T-cell (primary cell): ENCODE data around the gene PLA2G2D. TPM values are rescaled to one million over a fixed set of nuclear protein-coding genes. Genes with fewer than 3 reads are reported as not detected.

Source experiments
- ATAC-seq, 4 experiments: fragments of 200-7000 bp in 3 of 4; fragments of 150-1000 bp in 1 of 4; cut with Tn5 transposase; replicated peaks in 1 of 4; 1 replicate in 3 of 4; 2 replicates in 1 of 4; pipeline ENCODE4 v1.10.0; 2021; ENCODE audit warnings: moderate library complexity in 3 of 4, mild to moderate bottlenecking in 2 of 4, moderate number of reproducible peaks in 1 of 4
- CTCF ChIA-PET, 2 donors: fragments of 300-600 bp; sonication (Branson Sonifier 250); formaldehyde crosslinking; loops; one replicate each; lab custom pipeline; 2022; ENCODE audit warnings: antibody characterized with exemption in 2 of 2; lab: Charles Lee
- POLR2A ChIA-PET, 2 donors: fragments of 300-600 bp; sonication (Branson Sonifier 250); formaldehyde crosslinking; loops; one replicate each; lab custom pipeline; 2022; ENCODE audit warnings: antibody characterized with exemption in 2 of 2; lab: Charles Lee
- DNase-seq, 35 experiments: peaks; one replicate each; pipeline versions ENCODE4 v3.0.0 to v3.0.0-alpha.2; 2013 to 2023
- H3K27ac ChIP-seq: one replicate; pipeline ENCODE4 v1.5.1; 2013; ENCODE audit warnings: low read length
- H3K27me3 ChIP-seq, 2 experiments: replicated peaks in 1 of 2; 1 replicate in 1 of 2; 2 replicates in 1 of 2; pipeline versions ENCODE4 v1.6.1 to v1.7.0; 2013; ENCODE audit warnings: low read length in 1 of 2, mixed read lengths in 1 of 2; ENCODE audit not compliant: control insufficient read depth in 2 of 2, insufficient read depth in 2 of 2; ENCODE audit errors: extremely low read depth in 1 of 2
- H3K36me3 ChIP-seq, 2 donors: 1 replicate in 1 of 2; 2 replicates in 1 of 2; pipeline versions ENCODE4 v1.6.1 to v1.7.0; 2013; ENCODE audit warnings: low read length in 1 of 2; ENCODE audit not compliant: control insufficient read depth in 2 of 2, insufficient read depth in 1 of 2; ENCODE audit errors: extremely low read depth in 1 of 2
- H3K4me1 ChIP-seq, 2 experiments: 1 replicate in 1 of 2; 2 replicates in 1 of 2; pipeline versions ENCODE4 v1.6.1 to v1.7.0; 2013; ENCODE audit warnings: low read length in 2 of 2, mixed read lengths in 1 of 2; ENCODE audit not compliant: insufficient read depth in 2 of 2, control insufficient read depth in 1 of 2; ENCODE audit errors: extremely low read depth in 1 of 2
- H3K4me3 ChIP-seq, 2 donors: 1 replicate in 1 of 2; 2 replicates in 1 of 2; pipeline versions ENCODE4 v1.5.1 to v1.7.0; 2013; ENCODE audit warnings: mild to moderate bottlenecking in 2 of 2, low read length in 1 of 2, moderate library complexity in 1 of 2; ENCODE audit not compliant: control insufficient read depth in 1 of 2; ENCODE audit errors: extremely low read depth in 1 of 2
- H3K9me3 ChIP-seq: 2 replicates; pipeline ENCODE4 v1.7.0; 2013
- H3K27ac Mint-ChIP-seq, 2 donors: one replicate each; pipeline ENCODE4 v1.8.0; 2020 to 2021; ENCODE audit warnings: mild to moderate bottlenecking in 2 of 2, mixed read lengths in 2 of 2
- H3K27me3 Mint-ChIP-seq, 2 donors: one replicate each; pipeline ENCODE4 v1.8.0; 2021 to 2022; ENCODE audit warnings: mixed read lengths in 2 of 2
- H3K36me3 Mint-ChIP-seq: one replicate; pipeline ENCODE4 v1.8.0; 2021; ENCODE audit warnings: mixed read lengths
- H3K4me1 Mint-ChIP-seq, 3 donors: one replicate each; pipeline ENCODE4 v1.8.0; 2020 to 2022; ENCODE audit warnings: mixed read lengths in 3 of 3, mild to moderate bottlenecking in 1 of 3
- H3K4me3 Mint-ChIP-seq, 3 donors: one replicate each; pipeline ENCODE4 v1.8.0; 2020 to 2022; ENCODE audit warnings: mild to moderate bottlenecking in 3 of 3, mixed read lengths in 3 of 3, moderate library complexity in 3 of 3
- H3K9me3 Mint-ChIP-seq, 3 donors: one replicate each; pipeline ENCODE4 v1.8.0; 2020 to 2022; ENCODE audit warnings: mixed read lengths in 3 of 3
- WGBS: methylation state at CpG from one replicate; pipeline ENCODE4 v1.1.5; 2013; ENCODE audit warnings: missing lambda C conversion rate; ENCODE audit not compliant: insufficient coverage; 5-methylcytosine and 5-hydroxymethylcytosine counted together
- total RNA-seq, 35 experiments: library from RNA in 6 of 35; stranded (reverse) in 6 of 35; fragments of 120-200 nt in 1 of 35; gene quantifications; one replicate each; pipeline versions ENCODE4 v1.2.1 to v1.2.4 and lab custom pipeline; 2013 to 2026

PLA2G2D gene
- total RNA-seq, 5 donors from 2014 or later (not counting 1 experiment from before 2014, with no cell fraction given), result not detected

DNA sequence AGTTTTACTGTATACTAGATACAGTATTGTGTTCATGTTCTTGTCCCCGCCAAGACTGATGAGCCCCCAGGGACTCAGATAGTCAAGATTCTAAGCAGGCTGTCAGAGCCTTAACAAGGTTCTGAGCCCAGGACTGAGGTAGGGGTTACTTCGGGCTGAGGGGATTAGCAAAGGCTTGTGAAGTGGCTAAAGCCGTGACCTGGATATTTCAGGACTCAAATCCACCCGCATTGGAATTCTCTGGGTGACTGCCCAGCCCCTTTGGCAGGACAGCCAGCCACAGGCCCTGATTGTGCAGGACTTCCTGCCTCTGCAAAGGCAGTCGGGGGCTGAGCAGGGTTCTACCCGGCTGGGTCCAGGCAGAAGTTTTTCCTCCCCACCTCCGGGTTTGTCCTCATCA lies 49.5 kb downstream of the PLA2G2D start, which contains the start of gene PLA2G5:
Gene PLA2G5 (plus strand): TSS at position 321 of the 400 bp plus-strand sequence. CDS start 14,637 bp downstream, outside the sequence.
- Histone ChIP-seq H3K9me3 (no peaks in the 10 kb centered on the region), H3K36me3 (no peaks in the 10 kb centered on the region), H3K4me1 (no peaks in the 10 kb centered on the region), H3K27ac (no peak within 1 kb of the TSS), H3K27me3 (peaks cover 0 to 7% of the 10 kb centered on the region in 2 experiments), H3K4me3 (no peak within 1 kb of the TSS)
- WGBS, result 61% methylated on average over 5 of the region's 7 CpGs
- peaks cover 0 to 2% of the 10 kb centered on the region in 2 donors for H3K27me3 Mint-ChIP-seq
- ChIA-PET POLR2A (no interaction called here), CTCF (no interaction called here)
- no peaks in the 10 kb centered on the region for H3K4me1 Mint-ChIP-seq
- H3K4me3 Mint-ChIP-seq, result no peak within 1 kb of the TSS
- H3K27ac Mint-ChIP-seq, result no peak within 1 kb of the TSS
- DNase-seq, result no peak
- H3K9me3 Mint-ChIP-seq, result no peaks in the 10 kb centered on the region
- no peaks in the 10 kb centered on the region for H3K36me3 Mint-ChIP-seq
- ATAC-seq, result no peak

DNA sequence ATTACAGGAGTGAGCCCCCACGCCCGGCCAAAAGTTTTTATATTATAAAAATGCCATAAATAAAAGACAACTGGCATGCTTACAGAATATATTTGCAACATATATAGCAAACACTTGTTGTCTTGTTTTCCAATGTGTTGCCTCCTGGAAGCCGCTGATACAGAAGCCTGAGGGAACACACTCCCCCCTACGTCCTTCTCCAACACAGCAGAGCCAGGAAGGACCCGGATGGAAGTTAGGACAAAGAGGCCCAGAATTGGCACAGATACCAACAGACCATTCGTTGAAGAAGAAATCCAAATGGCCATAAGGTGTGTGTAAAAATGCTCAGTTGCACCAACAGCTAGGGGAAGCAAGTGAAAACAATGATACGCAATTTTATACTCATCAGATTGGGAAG lies 50.6 kb downstream of the PLA2G2D start:
- H3K36me3 ChIP-seq, result no peaks in the 10 kb centered on the region
- H3K4me3 ChIP-seq, result no peak overlapping the region
- no peaks in the 10 kb centered on the region for H3K4me1 ChIP-seq
- Mint-ChIP-seq H3K27ac (no peak overlapping the region), H3K4me3 (no peak overlapping the region), H3K4me1 (no peaks in the 10 kb centered on the region), H3K36me3 (no peaks in the 10 kb centered on the region), H3K27me3 (peaks cover 0 to 2% of the 10 kb centered on the region in 2 donors), H3K9me3 (no peaks in the 10 kb centered on the region)
- H3K9me3 ChIP-seq, result no peaks in the 10 kb centered on the region
- POLR2A ChIA-PET, result no interaction called here
- CTCF ChIA-PET, result no interaction called here
- 100% methylated on average over 2 of the region's 7 CpGs for WGBS
- ATAC-seq (no peak), DNase-seq (no peak)
- peaks cover 0 to 7% of the 10 kb centered on the region in 2 experiments for H3K27me3 ChIP-seq
- no peak overlapping the region for H3K27ac ChIP-seq

DNA sequence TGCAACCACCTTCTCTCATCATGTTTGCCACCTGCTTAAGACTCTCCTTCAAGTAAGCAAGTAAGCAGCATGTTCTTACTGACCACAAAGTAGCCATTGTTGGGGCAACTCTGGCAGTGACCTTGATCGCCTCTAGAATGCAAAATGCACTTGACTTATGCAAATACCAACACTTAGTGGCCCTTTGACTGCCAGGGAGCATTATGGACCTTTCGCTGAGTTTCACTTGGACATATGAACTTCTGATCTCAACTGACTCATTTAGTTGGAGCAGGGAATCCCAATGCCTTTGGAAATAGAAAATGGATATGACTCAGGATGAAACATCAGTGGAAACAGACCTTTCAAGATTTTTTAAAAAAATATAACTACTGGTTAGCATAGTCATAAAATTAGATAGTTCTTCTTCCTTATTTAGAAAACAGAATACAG lies 55.5 kb downstream of the PLA2G2D start:
- POLR2A ChIA-PET, result no interaction called here
- CTCF ChIA-PET, result no interaction called here

More for the DNA sequence above, 55.5 kb downstream of the PLA2G2D start:
- no peak for DNase-seq
- H3K9me3 ChIP-seq, result no peaks in the 10 kb centered on the region
- WGBS, result 100% methylated on average over 1 of the region's 2 CpGs
- no peak overlapping the region for H3K27ac ChIP-seq
- no peaks in the 10 kb centered on the region for H3K36me3 ChIP-seq
- no peak overlapping the region for H3K4me3 ChIP-seq
- peaks cover 0 to 2% of the 10 kb centered on the region in 2 donors for H3K27me3 Mint-ChIP-seq
- H3K36me3 Mint-ChIP-seq, result no peaks in the 10 kb centered on the region
- no peak for ATAC-seq
- peaks cover 2 to 19% of the 10 kb centered on the region in 2 experiments for H3K4me1 ChIP-seq
- no peak overlapping the region for H3K27ac Mint-ChIP-seq
- peaks cover 11 to 25% (median 17%) of the 10 kb centered on the region in 3 donors for H3K4me1 Mint-ChIP-seq
- H3K9me3 Mint-ChIP-seq, result no peaks in the 10 kb centered on the region
- H3K4me3 Mint-ChIP-seq, result no peak overlapping the region
- peaks cover 0 to 5% of the 10 kb centered on the region in 2 experiments for H3K27me3 ChIP-seq

Other genes starting within 250 kb of the PLA2G2D start
- gene OTUD3, start 237.1 kb downstream of the PLA2G2D start, total RNA-seq, result 10 to 100 TPM; 10.6 to 20.4 (median 13.6) TPM
- gene PLA2G2E, start 195.9 kb downstream of the PLA2G2D start, total RNA-seq, result not detected
- not detected for gene PLA2G2A, start 139.9 kb downstream of the PLA2G2D start, total RNA-seq
- gene PLA2G5, start 49.3 kb downstream of the PLA2G2D start, total RNA-seq, result not detected
- not detected for gene PLA2G2F, start 19.8 kb upstream of the PLA2G2D start, total RNA-seq
- under 1 TPM; 0.06 to 0.30 (median 0.20) TPM for gene UBXN10, start 66.6 kb upstream of the PLA2G2D start, total RNA-seq
- under 1 TPM in 1 of 5 donors, not detected in 4; 0.85 TPM for gene PLA2G2C, start 67.0 kb upstream of the PLA2G2D start, total RNA-seq
- under 1 TPM in 4 of 5 donors, not detected in 1; 0.13 to 0.18 (median 0.15) TPM for gene VWA5B1, start 171.3 kb upstream of the PLA2G2D start, total RNA-seq